Muscle layer of duodenum (tissue), 2 donors: ENCODE data around the gene RAD52.

Source experiments
- H3K27ac ChIP-seq: one replicate; pipeline ENCODE4 v1.7.0; 2013; ENCODE audit warnings: mild to moderate bottlenecking, low read length
- H3K27me3 ChIP-seq: one replicate; pipeline ENCODE4 v1.7.0; 2013; ENCODE audit warnings: low read depth, mild to moderate bottlenecking, control low read depth, low read length
- H3K36me3 ChIP-seq, 2 donors: one replicate each; pipeline ENCODE4 v1.7.0; 2013; ENCODE audit warnings: low read length in 2 of 2, control low read depth in 1 of 2, mild to moderate bottlenecking in 1 of 2; ENCODE audit not compliant: insufficient read depth in 2 of 2, control insufficient read depth in 1 of 2
- H3K4me1 ChIP-seq, 2 donors: one replicate each; pipeline ENCODE4 v1.7.0; 2013; ENCODE audit warnings: low read length in 2 of 2, mild to moderate bottlenecking in 2 of 2, control low read depth in 1 of 2, moderate library complexity in 1 of 2; ENCODE audit not compliant: insufficient read depth in 2 of 2, control insufficient read depth in 1 of 2
- H3K4me3 ChIP-seq, 2 donors: one replicate each; pipeline ENCODE4 v1.7.0; 2013; ENCODE audit warnings: low read length in 2 of 2, low read depth in 1 of 2, mild to moderate bottlenecking in 1 of 2
- H3K9me3 ChIP-seq, 2 donors: one replicate each; pipeline ENCODE4 v1.7.0; 2013; ENCODE audit warnings: low read length in 2 of 2, control low read depth in 1 of 2, mild to moderate bottlenecking in 1 of 2; ENCODE audit not compliant: control insufficient read depth in 1 of 2
- donor health status: healthy.

RAD52 gene

DNA sequence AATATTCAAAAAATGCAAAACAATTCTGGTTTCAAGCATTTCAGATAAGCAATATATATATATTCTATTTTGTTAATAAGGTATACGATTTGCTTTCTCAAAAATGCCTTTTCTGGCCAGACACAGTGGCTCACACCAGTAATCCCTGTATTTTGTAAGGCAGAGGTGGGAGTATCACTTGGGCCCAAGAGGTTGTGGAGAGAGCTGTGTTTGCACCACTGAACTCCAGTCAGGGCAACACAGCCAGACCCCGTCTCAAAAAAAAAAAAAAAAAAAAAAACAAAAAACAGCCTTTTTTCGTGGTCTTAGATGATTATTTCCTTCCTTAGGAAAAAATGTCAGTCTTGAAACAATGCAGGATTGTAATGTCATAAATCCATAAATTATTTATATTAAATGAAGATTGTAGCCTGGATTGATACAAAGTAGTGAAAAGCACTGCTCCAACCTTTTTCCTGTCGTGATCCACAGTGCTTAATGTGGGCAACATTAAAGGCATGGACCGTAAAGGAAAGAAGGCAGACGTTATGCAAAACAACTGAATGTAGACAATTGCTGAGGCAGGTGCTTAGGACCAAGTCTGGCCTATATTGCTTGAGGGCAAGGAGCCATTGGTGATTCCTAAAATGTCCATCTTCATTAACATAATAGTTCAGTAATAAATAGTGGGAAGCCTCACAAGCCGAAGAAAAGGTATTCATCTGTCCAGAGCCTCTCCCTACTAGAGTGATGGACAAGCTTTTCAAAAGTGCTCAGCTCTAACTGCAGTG, 36.8 kb downstream of the RAD52 start:
- no peaks in the 10 kb centered on the region for H3K27me3 ChIP-seq
- H3K27ac ChIP-seq = no peak overlapping the region
- no peaks in the 10 kb centered on the region for H3K9me3 ChIP-seq
- H3K4me1 ChIP-seq = peaks cover 0 to 7% of the 10 kb centered on the region in 2 donors
- H3K36me3 ChIP-seq = peaks cover 45 to 70% of the 10 kb centered on the region in 2 donors
- H3K4me3 ChIP-seq = no peak overlapping the region

DNA sequence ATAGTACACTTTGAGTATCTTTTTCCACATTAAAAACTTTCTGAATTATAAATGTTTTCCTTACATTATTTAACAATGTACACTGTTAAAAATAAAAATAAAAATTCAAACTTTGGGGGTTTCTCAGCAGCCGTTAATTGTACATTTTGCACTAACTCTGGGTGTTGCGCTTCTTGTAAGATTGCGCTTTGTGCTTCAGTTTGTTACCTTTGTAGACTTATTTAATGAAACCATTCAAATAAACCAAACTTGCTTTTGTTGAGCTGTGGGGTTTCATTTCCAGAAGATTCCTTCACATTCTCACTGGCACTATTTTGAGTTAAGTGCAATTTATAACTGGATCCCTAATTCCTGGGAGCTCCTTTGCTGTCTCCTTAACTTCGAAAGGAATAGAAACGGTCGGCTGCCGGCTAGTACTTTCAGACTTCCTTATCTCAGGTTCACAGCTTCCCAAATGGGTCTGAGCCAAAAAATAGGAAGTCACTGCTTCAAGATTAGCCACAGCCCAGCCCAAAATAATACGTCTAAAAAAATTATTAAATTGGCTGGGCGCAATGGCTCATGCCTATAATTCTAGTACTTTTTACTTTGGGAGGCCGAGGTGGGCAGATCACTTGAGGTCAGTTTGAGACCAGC, 38.2 kb downstream of the RAD52 start:
- H3K36me3 ChIP-seq = peaks cover 47 to 70% of the 10 kb centered on the region in 2 donors
- H3K4me3 ChIP-seq = no peak overlapping the region
- H3K27ac ChIP-seq = no peak overlapping the region
- H3K4me1 ChIP-seq = peaks cover 0 to 7% of the 10 kb centered on the region in 2 donors
- H3K9me3 ChIP-seq = no peaks in the 10 kb centered on the region
- no peaks in the 10 kb centered on the region for H3K27me3 ChIP-seq

DNA sequence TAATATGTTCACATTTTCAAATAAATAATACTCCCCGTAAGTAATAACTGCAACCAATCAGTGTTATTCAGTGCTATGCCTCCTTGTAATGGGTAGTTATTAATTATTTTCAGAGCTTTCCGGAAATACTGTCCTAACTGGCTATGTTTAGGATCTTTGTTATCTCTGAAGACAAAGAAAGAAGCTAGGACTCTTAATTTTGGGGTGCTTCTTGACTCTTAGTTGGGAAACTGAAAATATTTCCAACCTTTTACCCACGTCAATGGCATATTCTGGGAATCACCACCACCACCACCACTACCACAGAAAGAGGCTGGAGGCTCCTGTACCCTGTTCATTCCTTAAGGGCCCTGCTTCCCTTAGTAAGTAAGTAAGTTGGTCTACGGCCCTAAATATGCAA, 39.1 kb downstream of the RAD52 start:
- no peaks in the 10 kb centered on the region for H3K27me3 ChIP-seq
- no peak overlapping the region for H3K4me3 ChIP-seq
- peaks cover 54 to 74% of the 10 kb centered on the region in 2 donors for H3K36me3 ChIP-seq
- peaks cover 0 to 7% of the 10 kb centered on the region in 2 donors for H3K4me1 ChIP-seq
- no peak overlapping the region for H3K27ac ChIP-seq
- no peaks in the 10 kb centered on the region for H3K9me3 ChIP-seq

- Histone ChIP-seq H3K4me1 (peaks cover 0 to 7% of the 10 kb centered on the region in 2 donors), H3K27me3 (no peaks in the 10 kb centered on the region), H3K36me3 (peaks cover 51 to 74% of the 10 kb centered on the region in 2 donors)
Measured at GRCh38 chr12:909861-910260, 39.6 kb downstream of the RAD52 start.

DNA sequence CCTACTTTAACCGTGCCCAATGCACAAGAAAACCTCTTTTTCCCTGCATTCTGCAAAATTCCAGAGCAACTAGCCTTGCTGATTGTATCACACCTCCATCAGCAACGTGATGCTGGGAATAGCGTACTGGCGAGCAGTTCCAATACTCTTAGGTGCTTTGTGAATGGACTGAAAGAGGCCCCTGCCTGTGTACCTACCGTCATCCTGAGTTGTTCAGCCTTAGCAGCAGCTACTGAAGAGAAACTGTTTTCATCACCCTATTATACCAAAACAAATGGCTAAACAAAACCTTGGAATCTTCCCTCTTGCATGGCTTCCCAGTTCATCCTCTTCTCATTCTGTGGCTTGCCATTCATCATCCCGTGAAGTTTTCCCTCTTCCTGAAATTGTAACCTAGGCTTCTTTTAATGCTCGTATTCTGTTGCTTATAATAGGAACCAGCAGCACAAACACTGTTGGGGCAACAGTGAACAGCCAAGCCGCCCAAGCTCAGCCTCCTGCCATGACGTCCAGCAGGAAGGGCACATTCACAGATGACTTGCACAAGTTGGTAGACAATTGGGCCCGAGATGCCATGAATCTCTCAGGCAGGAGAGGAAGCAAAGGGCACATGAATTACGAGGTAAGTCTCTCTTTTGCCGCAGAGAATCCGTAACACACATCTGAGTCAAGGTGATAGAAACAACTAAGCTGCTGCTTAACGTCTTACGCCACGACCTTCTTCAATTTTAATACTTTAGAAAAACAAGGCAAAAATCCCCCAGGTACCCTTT, 41.9 kb downstream of the RAD52 start:
- H3K9me3 ChIP-seq = no peaks in the 10 kb centered on the region
- no peak overlapping the region for H3K4me3 ChIP-seq
- peaks cover 0 to 7% of the 10 kb centered on the region in 2 donors for H3K4me1 ChIP-seq
- no peaks in the 10 kb centered on the region for H3K27me3 ChIP-seq
- H3K27ac ChIP-seq = no peak overlapping the region
- H3K36me3 ChIP-seq = peaks cover 57 to 78% of the 10 kb centered on the region in 2 donors

More at GRCh38 chr12:909861-910260, 39.6 kb downstream of the RAD52 start:
- Histone ChIP-seq H3K4me3 (no peak overlapping the region), H3K27ac (no peak overlapping the region), H3K9me3 (no peaks in the 10 kb centered on the region)

DNA sequence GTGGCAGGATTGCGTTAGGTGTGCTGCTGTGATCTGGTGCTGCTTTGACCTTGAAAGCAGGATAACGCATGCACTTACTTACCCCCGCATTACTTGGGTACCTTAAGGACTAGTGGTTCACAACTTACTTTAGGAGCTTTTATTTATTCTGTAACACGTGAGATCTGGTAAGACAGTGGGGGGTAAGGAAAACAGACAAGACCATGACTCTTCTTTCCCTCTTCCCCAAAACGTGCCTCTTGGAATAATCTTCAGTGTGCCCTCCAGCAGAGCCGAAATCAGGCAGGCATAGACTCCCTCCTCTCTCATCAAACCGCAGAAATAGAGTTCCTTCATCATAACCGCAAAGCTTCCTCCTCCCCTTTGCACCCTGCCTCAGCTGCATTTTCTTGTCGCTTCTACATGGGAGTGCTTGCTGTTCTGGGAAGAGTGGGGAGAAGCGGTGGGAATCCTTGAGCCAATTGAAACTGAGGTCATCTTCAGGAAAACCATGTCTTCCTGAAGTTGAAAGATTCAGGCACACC, 43.4 kb downstream of the RAD52 start:
- H3K9me3 ChIP-seq = no peaks in the 10 kb centered on the region
- H3K27me3 ChIP-seq = no peaks in the 10 kb centered on the region
- peaks cover 63 to 80% of the 10 kb centered on the region in 2 donors for H3K36me3 ChIP-seq
- no peak overlapping the region for H3K4me3 ChIP-seq
- H3K4me1 ChIP-seq = no peaks in the 10 kb centered on the region
- H3K27ac ChIP-seq = no peak overlapping the region

- Histone ChIP-seq H3K36me3 (peaks cover 70 to 86% of the 10 kb centered on the region in 2 donors), H3K27ac (no peak overlapping the region), H3K9me3 (no peaks in the 10 kb centered on the region), H3K4me3 (no peak overlapping the region), H3K27me3 (no peaks in the 10 kb centered on the region), H3K4me1 (no peaks in the 10 kb centered on the region)
Measured at GRCh38 chr12:905261-906031, 44.0 kb downstream of the RAD52 start.

DNA sequence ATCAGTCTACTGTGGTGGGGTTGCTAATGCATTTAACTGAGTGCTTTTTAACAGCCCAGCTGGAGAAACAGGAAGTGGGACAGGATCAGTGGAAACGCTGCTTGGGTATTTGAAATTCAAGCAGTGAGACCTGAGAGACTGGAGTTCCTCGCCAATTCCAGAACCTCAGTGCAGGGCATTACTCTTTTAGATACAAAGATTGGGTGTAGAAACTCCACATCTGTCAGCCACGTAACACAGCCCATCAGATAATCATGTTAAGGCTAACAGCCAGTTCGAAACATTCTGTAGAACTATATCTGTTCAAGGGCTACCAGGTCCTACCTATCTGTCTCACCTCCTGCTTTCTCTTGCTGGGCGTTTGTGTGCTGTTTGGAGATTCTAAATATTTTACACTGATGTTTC, 45.5 kb downstream of the RAD52 start:
- Histone ChIP-seq H3K36me3 (peaks cover 71 to 85% of the 10 kb centered on the region in 2 donors), H3K4me1 (no peaks in the 10 kb centered on the region), H3K27me3 (no peaks in the 10 kb centered on the region), H3K27ac (no peak overlapping the region), H3K4me3 (no peak overlapping the region), H3K9me3 (no peaks in the 10 kb centered on the region)

DNA sequence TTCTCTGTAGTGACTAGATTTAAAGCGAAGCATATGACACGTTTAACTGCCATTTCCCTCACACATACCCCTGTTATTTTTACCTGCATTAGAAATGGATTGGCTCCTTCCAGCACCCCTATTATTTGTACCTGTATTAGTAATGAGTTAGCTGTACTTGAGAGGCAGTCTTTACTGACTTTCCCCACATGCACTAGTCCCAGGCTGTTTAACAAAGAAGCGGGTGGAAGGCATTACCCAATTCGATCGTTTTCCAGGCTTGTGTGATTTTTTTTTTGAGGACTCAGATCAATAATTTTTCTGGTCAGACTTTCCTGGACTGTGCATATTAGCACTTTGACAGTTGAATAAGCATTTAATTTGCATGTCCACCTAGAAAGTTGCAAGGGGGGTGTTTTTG, 46.4 kb downstream of the RAD52 start:
- Histone ChIP-seq H3K27me3 (no peaks in the 10 kb centered on the region), H3K4me3 (no peak overlapping the region), H3K27ac (no peak overlapping the region), H3K9me3 (no peaks in the 10 kb centered on the region), H3K36me3 (peaks cover 67 to 80% of the 10 kb centered on the region in 2 donors), H3K4me1 (no peaks in the 10 kb centered on the region)

DNA sequence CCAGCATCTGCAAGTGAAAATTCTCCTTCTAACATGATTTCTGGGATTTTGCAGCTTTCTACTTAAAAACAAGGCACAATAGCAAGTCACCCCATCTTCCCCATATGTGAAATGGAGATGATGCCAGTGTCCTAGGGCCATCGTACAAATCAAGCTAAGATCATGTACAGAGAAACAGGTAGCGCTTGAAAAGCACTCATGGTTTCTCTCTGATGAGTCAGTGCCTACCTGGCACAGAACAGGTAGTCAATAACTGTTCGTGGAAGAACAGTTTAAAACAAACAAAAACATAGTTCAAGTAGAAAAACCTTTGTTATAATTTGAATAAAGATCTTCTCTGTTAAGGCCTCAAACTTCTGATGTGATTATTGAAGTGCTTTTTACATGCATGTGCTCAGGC, 46.9 kb downstream of the RAD52 start:
- Histone ChIP-seq H3K27ac (no peak overlapping the region), H3K27me3 (no peaks in the 10 kb centered on the region), H3K36me3 (peaks cover 67 to 79% of the 10 kb centered on the region in 2 donors), H3K4me3 (no peak overlapping the region), H3K9me3 (no peaks in the 10 kb centered on the region), H3K4me1 (no peaks in the 10 kb centered on the region)
